ENCODE data around the gene ACTL8. TPM values are rescaled to one million over a fixed set of nuclear protein-coding genes. Genes with fewer than 3 reads are reported as not detected.

ACTL8 gene
- total RNA-seq, 1 experiment from 2014 or later: 0.69 TPM

GRCh38 chr1:17762313-17762712 is 7.2 kb downstream of the ACTL8 start:
- Histone ChIP-seq H3K9me3 (ENCODE audit: control insufficient read depth in 1 of 2, insufficient read depth in 1 of 2, low read depth in 1 of 2, low read length in 2 of 2) (peaks cover 17 to 30% of the 10 kb centered on the region in 2 experiments; a peak in 3 of 4 replicates), H4K20me1 (ENCODE audit: insufficient read depth) (no peaks in the 10 kb centered on the region), H3K36me3 (ENCODE audit: control insufficient read depth in 1 of 2, insufficient read depth in 2 of 2, low read length in 2 of 2) (no peaks in the 10 kb centered on the region), H3K9ac (ENCODE audit: low read length) (no peak overlapping the region), H3K27ac (ENCODE audit: low read depth, low read length) (no peak overlapping the region), H3K4me1 (ENCODE audit: control insufficient read depth in 1 of 2, insufficient read depth in 2 of 2, low read length in 2 of 2) (peaks cover 0 to 5% of the 10 kb centered on the region in 2 experiments; a peak in 1 of 4 replicates), H3K9me2 (ENCODE audit: insufficient read depth) (no peaks in the 10 kb centered on the region), H2AFZ (ENCODE audit: low read depth, low read length, poor library complexity, severe bottlenecking) (no peak overlapping the region), H3K4me3 (replicated peaks in 1 of 2; ENCODE audit: low read depth in 1 of 2, low read length in 2 of 2) (no peak overlapping the region), H3K4me2 (ENCODE audit: low read length) (no peak overlapping the region), H3K79me2 (ENCODE audit: insufficient read depth, low read length) (no peaks in the 10 kb centered on the region), H3K27me3 (ENCODE audit: insufficient read depth, low read length) (no peaks in the 10 kb centered on the region)
- TF ChIP-seq SRF (IDR thresholded peaks at IDR 0.05; ENCODE audit: low read depth): no peak
- TF ChIP-seq CTCF (IDR thresholded peaks at IDR 0.05 in 2 of 3, conservative IDR thresholded peaks at IDR 0.05 in 1 of 3; ENCODE audit: borderline replicate concordance in 1 of 3, insufficient read depth in 1 of 3, low read depth in 2 of 3, low read length in 2 of 3): no peak
- TF ChIP-seq ZNF274 (IDR thresholded peaks at IDR 0.05; ENCODE audit: low read depth, low read length): no peak
- TF ChIP-seq SP1 (IDR thresholded peaks at IDR 0.05; ENCODE audit: low read depth): no peak
- TF ChIP-seq CBX3 (IDR thresholded peaks at IDR 0.05; ENCODE audit: low read depth): no peak
- intact Hi-C loops (cut with micrococcal nuclease): no loop called here
- ATAC-seq: no peak
- ChIA-PET RAD21 (ENCODE audit: low non-redundant PET in 1 of 2, low total read pairs in 2 of 2, uncharacterized antibody in 2 of 2, unreplicated experiment in 2 of 2) (no interaction called here), CTCF (no interaction called here), POLR2A (no interaction called here)
- DNase-seq (ENCODE audit: low read depth, low spot score): no peak
- BruUV-seq (replicated peaks): no TSS peak

- CTCF ChIA-PET: no interaction called here
- H3K36me3 ChIP-seq (ENCODE audit: control insufficient read depth in 1 of 2, insufficient read depth in 2 of 2, low read length in 2 of 2): no peaks in the 10 kb centered on the region
- BruUV-seq (replicated peaks): no TSS peak
- no peak overlapping the region for H3K9ac ChIP-seq (ENCODE audit: low read length)
- no peaks in the 10 kb centered on the region for H3K27me3 ChIP-seq (ENCODE audit: insufficient read depth, low read length)
- no peaks in the 10 kb centered on the region for H3K79me2 ChIP-seq (ENCODE audit: insufficient read depth, low read length)
- H3K9me2 ChIP-seq (ENCODE audit: insufficient read depth): no peaks in the 10 kb centered on the region
- H3K4me1 ChIP-seq (ENCODE audit: control insufficient read depth in 1 of 2, insufficient read depth in 2 of 2, low read length in 2 of 2): peaks cover under 1 to 8% of the 10 kb centered on the region in 2 experiments; a peak in 3 of 4 replicates
- H4K20me1 ChIP-seq (ENCODE audit: insufficient read depth): no peaks in the 10 kb centered on the region
- H3K27ac ChIP-seq (ENCODE audit: low read depth, low read length): no peak overlapping the region
- H3K4me3 ChIP-seq (replicated peaks in 1 of 2; ENCODE audit: low read depth in 1 of 2, low read length in 2 of 2): no peak overlapping the region
- POLR2A ChIA-PET: no interaction called here
- peaks cover 15 to 20% of the 10 kb centered on the region in 2 experiments; a peak in 3 of 4 replicates for H3K9me3 ChIP-seq (ENCODE audit: control insufficient read depth in 1 of 2, insufficient read depth in 1 of 2, low read depth in 1 of 2, low read length in 2 of 2)
- ATAC-seq: no peak
- H3K4me2 ChIP-seq (ENCODE audit: low read length): no peak overlapping the region
- no peak overlapping the region for H2AFZ ChIP-seq (ENCODE audit: low read depth, low read length, poor library complexity, severe bottlenecking)
- intact Hi-C loops (cut with micrococcal nuclease): no loop called here
- TF ChIP-seq JUND (IDR thresholded peaks at IDR 0.05) (no peak), SRF (IDR thresholded peaks at IDR 0.05; ENCODE audit: low read depth) (no peak)
- no peak for DNase-seq (ENCODE audit: low read depth, low spot score)
- RAD21 ChIA-PET (ENCODE audit: low non-redundant PET in 1 of 2, low total read pairs in 2 of 2, uncharacterized antibody in 2 of 2, unreplicated experiment in 2 of 2): no interaction called here
Measured at GRCh38 chr1:17763417-17763816, 8.3 kb downstream of the ACTL8 start.
